MV-4-11 (cell line): ENCODE results near the gene SLC52A3.
A peak's percentile ranks its signal among the peaks of the same experiment; 100 is the strongest.

Source experiments
- DNase-seq: peaks from one replicate; lab custom pipeline; 2025; lab: John Stamatoyannopoulos, UW

The SLC52A3 gene

GRCh38 chr20:766906-767305, 1.4 kb downstream of the SLC52A3 start:
- no peak for DNase-seq

GRCh38 chr20:764255-764654, 4.0 kb downstream of the SLC52A3 start:
- DNase-seq, result no peak

GRCh38 chr20:761418-762381, 6.6 kb downstream of the SLC52A3 start:
- no peak for DNase-seq

- DNase-seq, result no peak
Measured at GRCh38 chr20:760751-761417, 7.4 kb downstream of the SLC52A3 start.

GRCh38 chr20:757506-757905, 10.8 kb downstream of the SLC52A3 start:
- DNase-seq, result no peak

- DNase-seq, result no peak
Measured at GRCh38 chr20:755941-756340, 12.4 kb downstream of the SLC52A3 start.

- DNase-seq, result no peak
Measured at GRCh38 chr20:754904-755303, 13.4 kb downstream of the SLC52A3 start.

- no peak for DNase-seq
Measured at GRCh38 chr20:753897-754635, 14.2 kb downstream of the SLC52A3 start.

GRCh38 chr20:753136-753535, 15.2 kb downstream of the SLC52A3 start:
- DNase-seq, result peak; percentile 72

- DNase-seq, result no peak
Measured at GRCh38 chr20:752291-752690, 16.0 kb downstream of the SLC52A3 start.

- DNase-seq, result no peak
Measured at GRCh38 chr20:751761-752160, 16.5 kb downstream of the SLC52A3 start.

- DNase-seq, result peak; percentile 6
Measured at GRCh38 chr20:750801-751200, 17.5 kb downstream of the SLC52A3 start.

- peak; percentile 17 for DNase-seq
Measured at GRCh38 chr20:745683-746301, 22.5 kb downstream of the SLC52A3 start.

- DNase-seq, result no peak
Measured at GRCh38 chr20:742156-742555, 26.1 kb downstream of the SLC52A3 start.

GRCh38 chr20:741620-742019, 26.7 kb downstream of the SLC52A3 start:
- no peak for DNase-seq

- no peak for DNase-seq
Measured at GRCh38 chr20:740162-740561, 28.1 kb downstream of the SLC52A3 start.

GRCh38 chr20:739736-740135, 28.6 kb downstream of the SLC52A3 start:
- no peak for DNase-seq

GRCh38 chr20:733861-734260, 34.4 kb downstream of the SLC52A3 start:
- no peak for DNase-seq

- DNase-seq, result no peak
Measured at GRCh38 chr20:732727-733126, 35.6 kb downstream of the SLC52A3 start.

GRCh38 chr20:731891-732560, 36.3 kb downstream of the SLC52A3 start:
- no peak for DNase-seq

GRCh38 chr20:730005-730404, 38.3 kb downstream of the SLC52A3 start:
- DNase-seq, result no peak
